ENCODE data around the gene CDKAL1. TPM values are rescaled to one million over a fixed set of nuclear protein-coding genes. Genes with fewer than 3 reads are reported as not detected.

CDKAL1 gene
- total and polyA plus RNA-seq, 10 of the 15 experiments (the other 5 are each of a cell fraction or from before 2014, with no cell fraction given) = 10.7 to 26.9 (median 17.3) TPM

DNA sequence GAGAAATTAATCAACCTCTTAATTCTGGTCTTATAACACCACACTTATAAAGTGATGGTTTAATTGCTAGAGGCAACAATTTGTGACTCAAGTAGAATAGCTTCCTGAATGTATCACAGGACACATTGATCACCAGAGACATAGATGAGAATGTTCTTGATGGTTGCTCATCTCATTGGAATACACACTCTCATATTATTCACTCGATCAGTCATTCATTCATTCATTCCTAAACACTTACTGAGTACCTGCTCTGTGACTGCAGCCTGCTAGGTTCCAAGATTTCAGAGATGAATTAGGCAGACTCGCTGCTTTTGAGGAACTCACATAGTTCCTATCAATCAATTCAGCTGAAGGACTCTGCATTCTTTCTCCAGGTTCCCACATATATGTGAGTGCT is 694.2 kb downstream of the CDKAL1 start:
- CTCF ChIA-PET = no interaction called here
- POLR2A ChIA-PET = no interaction called here
- intact Hi-C loops (cut with micrococcal nuclease; ENCODE audit: unreplicated experiment) = no loop called here
- WGBS (ENCODE audit: insufficient coverage, insufficient replicate concordance, low lambda C conversion rate, missing lambda C conversion rate) = 92% methylated on average over 2 of the region's 2 CpGs
- Histone ChIP-seq H3K27me3 (replicated peaks in 1 of 2; ENCODE audit: control insufficient read depth in 2 of 2, insufficient read depth in 2 of 2, low read length in 1 of 2) (no peaks in the 10 kb centered on the region), H3K9ac (ENCODE audit: control insufficient read depth, insufficient read depth, low read length) (no peak overlapping the region), H3K9me3 (replicated peaks; ENCODE audit: control insufficient read depth, insufficient read depth, low read length) (peaks cover 2% of the 10 kb centered on the region; the same call in 2 of the 3 replicates), H3K4me2 (ENCODE audit: control insufficient read depth, insufficient read depth) (no peak overlapping the region), H3K27ac (ENCODE audit: control insufficient read depth, insufficient read depth) (no peak overlapping the region), H3K79me2 (ENCODE audit: control insufficient read depth, insufficient read depth, low read length) (no peaks in the 10 kb centered on the region), H3K4me1 (ENCODE audit: control insufficient read depth, insufficient read depth, low read length) (no peaks in the 10 kb centered on the region), H2AFZ (ENCODE audit: control insufficient read depth, low read depth, low read length) (no peak overlapping the region), H4K20me1 (ENCODE audit: control insufficient read depth, insufficient read depth) (no peaks in the 10 kb centered on the region), H3K4me3 (no peak overlapping the region), H3K36me3 (ENCODE audit: control insufficient read depth in 2 of 2, insufficient read depth in 2 of 2, low read length in 1 of 2) (peaks cover 0 to 6% of the 10 kb centered on the region in 2 experiments; a peak in 2 of 4 replicates)
- FAIRE-seq = no peak
- ATAC-seq = no peak
- RAD21 ChIA-PET (ENCODE audit: unreplicated experiment) = no interaction called here
- in situ Hi-C loops (cut with MboI) = no loop called here
- no peak for TF ChIP-seq GABPA (IDR thresholded peaks at IDR 0.05; ENCODE audit: low read depth)
- TF ChIP-seq CHD2 (IDR thresholded peaks at IDR 0.05; ENCODE audit: borderline replicate concordance, low read depth, low read length) = no peak
- no peak for TF ChIP-seq CHD1 (IDR thresholded peaks at IDR 0.05; ENCODE audit: low read depth, low read length)
- no peak for TF ChIP-seq CUX1 (IDR thresholded peaks at IDR 0.05; ENCODE audit: insufficient replicate concordance, low read depth, low read length)
- no peak for TF ChIP-seq SIN3A (IDR thresholded peaks at IDR 0.05; ENCODE audit: low read depth, low read length)
- TF ChIP-seq CBFB (IDR thresholded peaks at IDR 0.05; ENCODE audit: low read depth) = no peak
- TF ChIP-seq CBX5 (IDR thresholded peaks at IDR 0.05; ENCODE audit: low read depth) = no peak
- DNase-seq (ENCODE audit: low read depth, low spot score) = no peak
- SMC1A ChIA-PET (ENCODE audit: uncharacterized antibody, unreplicated experiment) = interaction anchor here (1.0 to 1.6 kb wide), 2 partner anchors 20 to 29 kb away, joined by 3 to 4 read pairs; no protein-coding TSS in a partner anchor
- BruUV-seq (replicated peaks) = no TSS peak
